Measurements from ENCODE around the gene CGB7.
"Not testable (repeated sequence)": the region's sequence is repeated elsewhere in the genome, so short reads cannot be mapped to it uniquely, and the experiment has no call there.

The CGB7 gene

DNA sequence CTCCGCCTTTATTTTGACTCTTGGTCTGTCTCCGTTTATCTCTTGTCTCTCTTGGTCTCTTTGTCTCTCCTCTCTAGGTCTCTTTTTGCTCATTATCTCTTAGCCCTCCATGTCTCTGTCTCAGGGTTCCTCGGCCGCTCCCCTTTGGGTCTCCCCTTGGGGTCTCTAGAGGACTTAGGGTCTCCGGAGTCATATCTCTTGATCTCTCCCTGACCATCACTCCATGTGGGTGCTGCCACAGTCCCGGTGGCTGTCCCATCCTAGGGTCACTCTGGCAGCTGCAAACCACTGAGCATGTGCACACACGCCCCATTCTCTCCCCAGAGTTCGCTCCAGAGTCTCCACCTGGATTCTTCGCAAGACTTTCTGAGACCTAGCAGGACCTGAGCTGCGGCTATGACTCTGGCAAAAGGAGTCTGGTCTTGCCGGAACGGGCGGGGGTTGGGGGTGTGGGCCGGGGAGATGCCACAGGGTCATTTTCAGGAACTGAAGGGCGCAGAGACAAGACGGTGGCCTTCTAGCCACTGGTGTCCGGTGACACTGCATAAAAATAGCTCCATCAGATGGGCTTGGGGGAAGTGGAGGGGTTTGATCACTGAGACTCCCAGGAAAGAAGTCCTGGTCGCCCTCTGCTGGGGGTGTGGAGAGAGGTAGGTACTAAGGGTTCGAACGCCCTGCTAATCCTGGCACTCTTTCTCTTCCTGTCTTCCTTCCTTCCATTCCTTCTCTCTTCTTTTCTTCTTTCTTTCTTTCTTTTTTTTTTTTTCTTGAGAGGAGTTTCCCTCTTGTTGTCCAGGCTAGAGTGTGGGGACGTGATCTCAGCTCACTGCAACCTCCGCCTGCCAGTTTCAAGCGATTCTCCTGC lies 16.2 kb upstream of the CGB7 start:
- DNase-seq (ENCODE audit: low spot score): no peak

DNA sequence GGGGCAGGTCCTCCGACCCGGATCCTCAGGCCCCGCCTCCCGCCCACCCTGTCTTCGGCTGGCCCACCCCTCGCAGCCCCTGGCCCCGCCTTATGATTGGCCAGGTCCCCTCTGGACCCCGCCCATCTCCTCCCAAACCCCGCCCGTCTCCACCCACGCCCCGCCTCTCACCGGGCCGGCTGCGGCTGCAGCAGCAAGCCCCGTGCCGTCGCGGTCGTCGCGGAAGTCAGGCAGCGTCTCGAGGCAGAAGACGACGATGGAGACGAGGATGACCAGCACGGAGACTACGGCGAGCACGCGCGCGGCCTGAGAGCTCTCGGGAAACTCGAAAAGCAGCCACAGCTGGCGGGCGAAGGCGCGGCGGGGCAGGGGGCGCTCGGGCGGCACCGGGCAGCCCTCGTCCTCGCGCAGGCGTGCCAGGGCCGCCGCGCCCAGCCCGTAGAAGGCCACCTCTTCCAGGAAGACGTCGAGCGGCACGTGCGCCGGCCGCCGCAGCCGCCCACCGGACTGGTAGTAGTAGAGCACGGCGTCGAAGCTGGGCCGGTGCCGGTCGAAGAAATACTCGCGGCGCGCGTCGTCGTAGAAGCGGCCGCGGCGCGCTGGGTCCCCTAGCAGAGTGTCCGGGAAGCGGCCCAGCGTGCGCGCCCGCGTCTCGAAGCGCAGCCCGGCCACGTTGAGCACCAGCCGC lies 14.5 kb upstream of the CGB7 start:
- DNase-seq (ENCODE audit: low spot score): no peak

DNA sequence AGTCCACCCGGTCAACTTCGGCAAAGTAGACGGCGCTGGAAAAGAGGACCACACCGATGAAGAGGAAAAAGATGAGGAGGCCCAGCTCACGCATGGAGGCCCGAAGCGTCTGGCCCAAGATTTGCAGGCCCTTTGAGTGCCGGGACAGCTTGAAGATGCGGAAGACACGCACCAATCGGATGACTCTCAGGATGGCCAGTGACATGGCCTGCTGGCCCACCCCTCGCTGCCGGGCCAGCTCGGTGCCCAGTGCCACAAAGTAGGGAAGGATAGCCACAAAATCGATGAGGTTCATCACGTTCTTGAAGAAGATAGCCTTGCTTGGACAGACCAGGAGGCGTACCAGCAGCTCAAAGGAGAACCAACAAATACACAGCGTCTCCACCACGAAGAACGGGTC lies 12.9 kb upstream of the CGB7 start:
- no peak for DNase-seq (ENCODE audit: low spot score)

DNA sequence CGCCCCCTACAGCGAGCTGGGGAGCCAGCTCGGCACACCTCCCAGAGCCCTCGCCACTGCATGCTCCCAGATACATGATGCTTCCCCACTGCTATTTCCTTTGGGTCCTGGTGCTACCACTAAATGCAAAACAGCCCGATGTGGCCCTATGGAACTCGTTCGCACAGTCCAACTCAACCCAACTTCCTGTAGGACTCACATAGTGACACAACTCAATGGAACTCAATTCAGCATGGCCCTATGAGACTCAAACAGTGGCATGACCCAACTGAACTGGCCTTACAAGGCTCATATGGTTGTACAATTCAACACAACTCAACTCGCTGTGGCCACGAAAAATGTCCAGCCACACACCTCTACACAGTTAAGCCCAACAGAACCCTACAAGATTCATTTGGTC lies 11.5 kb upstream of the CGB7 start:
- DNase-seq (ENCODE audit: low spot score): no peak

DNA sequence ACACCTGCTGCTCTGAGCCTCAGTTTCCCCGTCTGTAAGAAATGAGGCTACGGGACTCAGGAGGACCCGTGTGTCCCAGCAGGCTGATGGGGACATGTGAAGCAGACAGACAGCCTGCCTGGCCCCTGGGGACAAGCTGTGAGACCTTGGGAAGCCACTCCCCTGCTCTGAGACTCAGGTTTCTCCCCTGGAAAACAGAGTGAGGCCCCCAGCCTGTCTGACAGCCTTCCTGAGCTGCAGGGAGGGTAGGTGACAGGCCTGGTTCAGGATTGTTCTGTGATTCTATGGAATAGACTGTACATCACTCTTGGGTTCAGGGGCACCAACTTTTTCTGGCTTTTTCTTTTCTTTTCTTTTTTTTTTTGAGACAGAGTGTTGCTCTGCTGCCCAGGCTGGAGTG lies 10.0 kb upstream of the CGB7 start:
- no peak for DNase-seq (ENCODE audit: low spot score)

DNA sequence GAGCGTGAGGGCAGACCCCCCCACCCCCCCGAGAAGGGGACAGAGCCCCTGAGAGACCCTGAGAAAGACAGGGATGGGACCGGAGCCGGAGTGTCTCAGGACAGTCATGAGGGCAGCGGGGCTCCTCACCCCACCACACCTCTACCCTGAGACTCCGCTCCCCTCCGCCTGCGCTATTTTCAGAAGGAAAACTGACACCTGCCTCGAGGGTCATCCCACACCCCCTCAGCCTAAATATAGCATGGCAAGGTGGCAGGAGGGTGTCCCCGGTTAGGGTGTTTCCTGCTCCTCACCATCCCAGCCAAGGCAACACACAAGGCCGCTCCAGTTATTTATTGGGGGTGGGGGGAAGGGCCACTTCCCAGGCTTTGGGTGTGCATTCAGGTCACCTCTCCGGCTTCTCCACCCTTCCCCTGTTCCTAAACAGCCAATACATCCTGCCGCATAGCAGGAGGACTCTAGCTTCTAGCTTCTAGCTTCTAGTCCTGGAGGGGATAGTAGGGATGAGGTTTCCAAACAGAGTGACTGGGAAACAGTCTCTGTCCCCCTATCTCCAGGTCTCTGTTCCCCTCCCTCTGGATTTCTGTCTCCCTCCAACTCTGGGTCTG lies 8.5 kb upstream of the CGB7 start:
- DNase-seq (ENCODE audit: low spot score): no peak

DNA sequence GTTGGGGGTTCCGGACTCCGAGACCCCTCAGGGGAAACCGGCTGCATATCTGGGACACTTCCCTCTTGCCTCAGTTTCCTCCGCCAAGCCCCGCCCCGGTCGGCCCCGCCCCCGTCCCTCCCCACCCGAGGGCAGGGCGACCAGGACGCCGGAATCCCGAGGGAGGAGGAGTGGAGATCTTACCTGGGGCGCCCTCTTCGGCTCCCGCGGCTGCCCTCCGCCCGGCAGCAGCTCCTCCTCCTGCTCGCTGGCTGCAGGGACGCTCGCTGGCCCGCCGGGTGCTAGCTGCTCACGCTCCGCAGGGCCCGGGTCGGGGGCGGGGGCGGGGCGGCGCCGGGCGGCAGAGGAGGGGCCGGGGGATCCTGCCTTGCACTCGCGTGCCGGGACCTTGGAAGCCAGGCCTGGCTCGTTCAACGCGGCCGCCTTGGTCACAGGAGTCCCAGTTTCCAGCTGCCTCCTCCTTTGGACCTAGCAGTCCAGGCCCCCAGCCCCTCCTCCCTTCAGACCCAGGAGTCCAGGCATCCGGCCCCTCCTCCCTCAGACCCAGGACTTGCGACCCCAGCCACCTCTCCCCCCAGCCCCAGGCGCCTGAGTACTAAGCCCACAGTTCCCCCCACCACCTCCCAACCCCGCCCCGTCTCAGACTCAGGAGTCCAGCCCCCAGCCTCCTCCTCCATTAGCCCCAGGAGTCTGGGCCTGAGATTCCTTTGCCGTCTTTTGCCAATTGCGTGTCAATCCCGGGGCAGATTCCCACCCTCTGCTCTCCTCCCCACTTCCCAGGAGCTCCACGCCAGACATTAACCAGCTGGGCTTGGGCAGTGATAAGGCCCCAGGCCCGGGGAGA lies 7.4 kb upstream of the CGB7 start, which contains the start of gene NTF4:
Gene NTF4, minus strand, starts transcription at position 51 of the 844 bp plus-strand sequence. CDS start 2,821 bp downstream, outside the sequence.
- no peak for DNase-seq (ENCODE audit: low spot score)

DNA sequence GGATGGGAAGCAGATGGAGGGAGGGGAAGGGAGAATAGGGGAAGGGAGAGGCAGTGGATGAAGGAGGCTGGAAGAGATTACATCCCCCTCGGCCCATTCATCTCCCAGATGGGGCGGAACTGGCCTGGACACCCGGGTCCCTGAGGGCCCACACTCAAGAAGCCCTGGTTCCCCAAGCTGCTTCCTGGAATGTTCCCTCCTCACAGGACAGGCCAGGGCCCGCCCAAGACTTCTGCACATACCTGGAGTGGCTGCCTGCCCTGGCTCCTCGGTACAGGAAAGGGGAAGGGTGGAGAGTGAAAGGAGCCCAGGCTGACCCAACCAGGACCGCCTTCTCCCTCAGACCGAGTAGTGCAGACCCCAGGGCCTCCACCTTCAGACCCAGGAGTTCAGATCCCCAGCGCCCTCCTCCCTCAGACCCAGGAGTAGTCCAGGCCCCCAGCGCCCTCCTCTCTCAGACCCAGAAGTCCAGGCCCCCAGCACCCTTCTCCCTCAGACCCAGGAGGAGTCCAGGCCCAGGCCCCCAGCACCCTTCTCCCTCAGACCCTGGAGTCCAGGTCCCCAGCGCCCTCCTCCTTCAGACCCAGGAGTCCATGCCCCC lies 6.6 kb upstream of the CGB7 start:
- no peak for DNase-seq (ENCODE audit: low spot score)

DNA sequence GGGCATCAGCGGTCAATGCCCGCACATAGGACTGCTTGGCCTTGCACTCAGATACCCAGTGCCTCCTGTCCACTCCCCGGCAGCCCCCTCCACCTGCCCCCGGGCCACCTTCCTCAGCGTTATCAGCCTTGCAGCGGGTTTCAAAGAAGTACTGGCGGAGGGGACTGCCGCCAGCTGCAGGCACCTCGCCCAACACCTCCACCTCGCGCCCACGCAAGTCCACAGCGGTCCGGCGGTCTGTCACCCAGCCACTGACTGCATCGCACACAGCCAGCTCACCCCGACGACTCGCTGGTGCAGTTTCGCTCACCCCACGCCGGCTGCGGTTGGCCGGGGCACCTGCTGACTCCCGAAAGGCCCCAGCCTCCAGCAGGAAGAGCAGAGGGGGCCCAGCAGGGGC lies 3.9 kb upstream of the CGB7 start:
- DNase-seq (ENCODE audit: low spot score): no peak

DNA sequence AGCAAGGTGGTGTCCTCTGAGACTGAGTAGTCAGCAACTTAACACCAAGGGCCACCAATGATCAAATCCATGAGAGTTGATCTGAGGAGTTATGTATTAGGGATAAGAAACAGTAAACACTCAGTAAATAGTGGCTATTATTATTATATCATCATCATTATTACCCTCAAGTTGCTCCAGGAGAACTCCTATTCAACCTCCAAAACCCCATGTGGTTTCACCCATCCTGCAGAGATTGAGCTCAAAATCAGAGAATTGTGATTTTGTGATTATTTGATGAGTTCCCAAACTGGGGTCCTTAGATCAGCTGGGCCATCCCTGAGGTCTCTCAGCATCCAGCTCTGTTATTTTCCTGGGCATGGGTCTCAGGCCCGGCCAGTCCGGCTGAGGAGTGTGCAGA lies 3.5 kb upstream of the CGB7 start:
- DNase-seq (ENCODE audit: low spot score): no peak

DNA sequence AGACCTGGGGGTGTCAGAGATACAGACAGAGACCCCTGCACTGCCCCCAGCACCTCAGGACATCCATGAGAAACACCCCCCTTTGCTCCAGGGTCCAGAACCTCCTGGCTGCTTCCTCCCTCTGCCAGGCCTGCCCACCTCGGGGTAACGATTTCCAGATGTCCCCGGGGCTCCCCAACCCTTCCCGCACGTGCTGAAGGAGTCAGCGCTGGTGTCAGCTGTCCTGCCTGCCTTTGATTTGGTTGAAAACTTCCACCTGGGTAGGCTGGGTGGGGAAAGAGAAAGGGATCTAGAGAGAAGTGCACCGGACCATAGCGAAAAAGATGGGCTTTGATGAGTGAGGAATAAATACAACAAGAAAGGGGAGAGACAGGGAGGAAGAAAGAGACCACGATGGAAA lies 1.5 kb upstream of the CGB7 start:
- no peak for DNase-seq (ENCODE audit: low spot score)

DNA sequence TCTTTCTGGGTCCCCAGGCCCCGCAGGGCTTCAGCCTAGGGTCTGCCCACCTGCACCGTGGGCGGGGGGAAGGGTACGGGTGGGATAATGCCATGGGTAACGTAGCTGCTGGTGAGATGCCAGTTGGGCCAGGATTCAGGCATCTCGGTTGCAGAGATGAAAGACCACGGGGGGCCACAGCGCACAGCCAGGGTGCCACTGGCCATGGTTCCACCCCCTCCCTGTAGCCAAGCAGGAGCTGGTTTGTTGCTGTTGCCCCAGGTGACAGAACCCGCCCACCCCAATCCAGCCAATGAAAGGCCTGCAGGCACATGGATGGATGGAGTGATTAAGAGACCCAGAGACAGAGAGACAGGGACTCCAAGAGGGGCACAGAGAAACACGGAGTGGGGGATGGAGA lies 1.0 kb upstream of the CGB7 start:
- DNase-seq (ENCODE audit: low spot score): no peak

DNA sequence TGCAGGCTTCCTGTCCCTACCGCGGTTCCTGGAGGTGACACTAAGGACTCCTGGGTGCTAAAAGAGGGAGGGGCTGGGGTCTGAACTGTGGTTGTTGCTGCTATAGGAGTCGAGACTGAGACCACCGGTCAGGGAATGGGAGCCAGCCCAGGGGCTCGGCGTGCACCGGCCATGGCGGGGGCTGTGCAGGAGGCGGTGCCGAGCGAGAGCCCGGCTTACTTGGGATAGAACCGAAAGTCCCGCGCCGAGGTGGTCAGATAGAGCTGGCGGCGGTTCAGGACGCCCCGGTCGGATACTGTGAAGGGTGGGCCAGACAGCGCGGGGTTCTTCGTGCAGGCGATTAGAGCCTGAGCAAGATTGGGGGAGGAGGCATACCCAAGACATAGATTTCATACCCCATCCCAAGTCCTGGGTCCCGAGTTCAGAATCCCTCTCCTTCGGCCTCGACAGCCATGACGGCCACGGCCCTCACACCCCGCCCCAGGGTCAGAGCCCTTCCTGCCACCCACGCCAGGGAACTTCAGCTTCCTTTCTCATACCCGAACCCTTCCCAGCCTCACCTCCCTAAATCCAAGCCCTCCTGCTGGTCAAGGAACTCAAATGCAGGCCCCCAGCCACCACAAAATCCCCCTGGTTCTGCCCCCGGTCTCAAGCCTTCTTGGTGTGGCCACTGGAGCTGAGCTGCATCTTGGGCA lies 500 bp downstream of the CGB7 start:
- DNase-seq (ENCODE audit: low spot score): not testable (repeated sequence)

DNA sequence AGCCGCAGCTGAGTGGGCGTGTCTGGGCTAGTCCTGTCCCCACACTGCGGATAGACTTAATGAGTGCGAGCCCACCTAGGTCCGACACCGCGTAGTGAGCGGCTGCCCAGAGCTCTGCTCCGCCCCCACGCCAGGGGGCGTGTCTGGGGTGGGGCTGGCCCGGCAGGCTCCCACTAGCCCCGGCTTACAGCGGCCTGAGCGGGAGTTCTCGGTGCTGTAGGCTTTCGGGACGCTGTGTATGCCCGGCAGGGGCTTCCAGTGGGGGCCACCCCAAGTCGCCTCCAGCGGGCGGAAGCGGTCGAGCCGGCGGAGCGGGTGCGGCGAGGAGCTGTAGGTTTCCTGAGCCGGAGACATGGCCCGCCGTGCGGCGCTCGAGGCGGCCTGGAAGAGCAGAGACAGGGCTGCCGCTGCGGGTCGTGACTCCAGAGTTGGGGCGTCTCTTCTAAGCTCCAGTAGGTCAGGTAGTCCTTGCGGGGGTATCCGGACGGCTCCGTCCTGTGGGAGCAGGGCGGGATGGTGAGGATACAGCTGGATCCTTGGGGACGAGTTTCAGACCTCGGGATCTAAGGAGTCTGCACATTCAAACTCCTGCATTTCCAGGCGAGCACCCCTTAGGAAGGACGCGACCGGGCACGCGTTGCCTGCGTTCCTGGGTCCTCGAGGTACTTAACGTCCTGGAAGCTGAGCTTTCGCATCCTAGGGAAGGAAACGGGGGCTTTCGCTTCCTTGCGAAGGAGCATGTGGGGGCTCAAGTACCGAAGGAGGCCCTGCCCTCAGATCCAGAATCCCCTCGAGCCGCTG lies 1.2 kb downstream of the CGB7 start:
- peak; percentile 32 for DNase-seq (ENCODE audit: low spot score)

DNA sequence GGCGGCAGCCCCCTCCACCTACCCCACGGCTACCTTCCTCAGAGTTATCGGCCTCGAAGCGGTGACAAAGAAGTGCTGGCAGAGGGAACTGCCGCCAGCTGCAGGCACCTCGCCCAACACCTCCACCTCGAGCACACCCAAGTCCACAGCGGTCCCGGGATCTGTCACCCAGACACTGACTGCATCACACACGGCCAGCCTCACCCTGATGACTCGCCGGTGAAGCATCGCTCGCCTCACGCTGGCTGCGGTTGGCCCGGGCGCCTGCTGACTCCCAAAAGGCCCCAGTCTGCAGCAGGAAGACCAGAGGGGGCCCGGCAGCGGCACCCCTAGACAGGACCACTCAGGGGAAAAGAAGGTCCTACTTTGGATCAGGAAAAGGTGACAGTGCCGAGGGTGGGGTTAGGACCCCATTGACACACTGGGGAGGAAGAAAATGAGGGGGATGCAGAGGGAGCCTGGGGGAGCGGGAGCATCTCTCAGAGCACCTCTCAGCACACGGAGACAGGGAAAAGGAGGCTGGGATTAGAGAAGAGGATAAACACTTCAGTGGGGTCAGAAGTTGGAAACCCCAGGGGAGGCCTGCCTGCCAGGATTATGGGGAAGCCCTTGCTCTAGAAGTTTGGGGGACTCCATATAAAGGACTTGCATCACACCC lies 7.0 kb downstream of the CGB7 start:
- DNase-seq (ENCODE audit: low spot score): not testable (repeated sequence)

DNA sequence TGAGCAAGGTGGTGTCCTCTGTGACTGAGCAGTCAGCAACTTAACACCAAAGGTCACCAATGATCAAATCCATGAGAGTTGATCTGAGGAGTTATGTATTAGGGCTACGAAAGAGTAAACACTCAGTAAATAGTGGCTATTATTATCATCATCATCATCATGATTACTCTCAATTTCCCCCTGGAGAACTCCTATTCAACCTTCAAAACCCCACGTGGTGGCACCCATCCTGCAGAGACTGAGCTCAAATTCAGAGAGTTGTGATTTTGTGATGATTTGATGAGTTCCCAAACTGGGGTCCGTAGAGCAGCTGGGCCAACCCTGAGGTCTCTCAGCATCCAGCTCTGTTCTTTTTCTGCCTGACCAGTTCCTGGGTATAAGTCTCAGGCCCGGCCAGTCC lies 7.7 kb downstream of the CGB7 start:
- DNase-seq (ENCODE audit: low spot score): not testable (repeated sequence)

DNA sequence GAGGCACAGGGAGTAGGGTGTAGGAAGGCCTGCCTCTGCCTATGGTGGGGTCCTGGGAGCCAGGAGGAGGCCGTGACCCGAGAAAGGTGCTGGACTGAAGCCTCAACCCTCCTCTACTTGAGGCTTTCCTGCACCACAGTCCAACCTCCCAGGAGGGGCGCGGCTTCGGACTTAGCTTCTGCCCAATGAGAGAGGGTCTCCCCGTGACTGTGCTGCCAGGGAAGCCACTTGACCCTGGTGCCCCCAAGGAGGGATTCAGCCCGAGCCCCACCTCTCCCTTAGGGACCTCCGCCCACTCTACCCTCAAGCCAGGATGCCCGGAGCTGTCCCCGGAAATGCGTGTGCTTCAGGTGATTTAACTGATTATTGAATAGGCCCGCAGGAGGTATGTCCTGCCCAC lies 8.5 kb downstream of the CGB7 start, which contains the start of gene CGB8:
Gene CGB8, minus strand, starts transcription at position 101 of the 400 bp plus-strand sequence. CDS start 372 bp downstream, outside the sequence.
- not testable (repeated sequence) for DNase-seq (ENCODE audit: low spot score)

DNA sequence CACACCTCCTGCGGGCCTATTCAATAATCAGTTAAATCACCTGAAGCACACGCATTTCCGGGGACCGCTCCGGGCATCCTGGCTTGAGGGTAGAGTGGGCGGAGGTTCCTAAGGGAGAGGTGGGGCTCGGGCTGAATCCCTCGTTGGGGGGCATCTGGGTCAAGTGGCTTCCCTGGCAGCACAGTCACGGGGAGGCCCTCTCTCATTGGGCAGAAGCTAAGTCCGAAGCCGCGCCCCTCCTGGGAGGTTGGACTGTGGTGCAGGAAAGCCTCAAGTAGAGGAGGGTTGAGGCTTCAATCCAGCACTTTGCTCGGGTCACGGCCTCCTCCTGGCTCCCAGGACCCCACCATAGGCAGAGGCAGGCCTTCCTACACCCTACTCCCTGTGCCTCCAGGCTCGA lies 14.0 kb downstream of the CGB7 start, which contains the start of gene CGB5:
Gene CGB5, plus strand, starts transcription at position 301 of the 400 bp plus-strand sequence. CDS start 362 bp downstream, outside the sequence.
- not testable (repeated sequence) for DNase-seq (ENCODE audit: low spot score)

DNA sequence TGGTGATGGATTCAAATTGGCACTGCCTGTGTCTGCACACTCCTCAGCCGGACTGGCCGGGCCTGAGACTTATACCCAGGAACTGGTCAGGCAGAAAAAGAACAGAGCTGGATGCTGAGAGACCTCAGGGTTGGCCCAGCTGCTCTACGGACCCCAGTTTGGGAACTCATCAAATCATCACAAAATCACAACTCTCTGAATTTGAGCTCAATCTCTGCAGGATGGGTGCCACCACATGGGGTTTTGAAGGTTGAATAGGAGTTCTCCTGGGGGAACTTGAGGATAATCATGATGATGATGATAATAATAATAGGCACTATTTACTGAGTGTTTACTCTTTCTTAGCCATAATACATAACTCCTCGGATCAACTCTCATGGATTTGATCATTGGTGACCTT lies 14.9 kb downstream of the CGB7 start:
- not testable (repeated sequence) for DNase-seq (ENCODE audit: low spot score)
